Dedifferentiated amniotic fluid mesenchymal stem cell (primary cell): ENCODE results near the gene CAVIN1.
A peak's percentile ranks its signal among the peaks of the same experiment; 100 is the strongest.
"Not testable (repeated sequence)": the region's sequence is repeated elsewhere in the genome, so short reads cannot be mapped to it uniquely, and the experiment has no call there.

Experiments
- DNase-seq: peaks from one replicate; pipeline ENCODE4 v3.0.0-alpha.2; 2016; ENCODE audit errors: extremely low spot score

CAVIN1 gene

GRCh38 chr17:42405076-42405475 lies 18.0 kb downstream of the CAVIN1 start:
- DNase-seq, result no peak

- no peak for DNase-seq
Measured at GRCh38 chr17:42404326-42405055, 18.6 kb downstream of the CAVIN1 start.

- DNase-seq, result no peak
Measured at GRCh38 chr17:42403150-42403549, 19.9 kb downstream of the CAVIN1 start.

GRCh38 chr17:42402117-42402516 lies 20.9 kb downstream of the CAVIN1 start:
- DNase-seq, result no peak

GRCh38 chr17:42400844-42401375 lies 22.1 kb downstream of the CAVIN1 start:
- DNase-seq, result not testable (repeated sequence)

- DNase-seq, result no peak
Measured at GRCh38 chr17:42399948-42400843, 22.9 kb downstream of the CAVIN1 start.

- no peak for DNase-seq
Measured at GRCh38 chr17:42399121-42399520, 23.9 kb downstream of the CAVIN1 start.

GRCh38 chr17:42395601-42396000 lies 27.5 kb downstream of the CAVIN1 start:
- DNase-seq, result not testable (repeated sequence)

GRCh38 chr17:42394838-42395237 lies 28.2 kb downstream of the CAVIN1 start:
- no peak for DNase-seq

GRCh38 chr17:42392692-42393415 lies 30.2 kb downstream of the CAVIN1 start:
- no peak for DNase-seq

GRCh38 chr17:42391439-42391838 lies 31.6 kb downstream of the CAVIN1 start:
- not testable (repeated sequence) for DNase-seq

GRCh38 chr17:42389899-42390298 lies 33.2 kb downstream of the CAVIN1 start:
- DNase-seq, result no peak

GRCh38 chr17:42389135-42389417 lies 34.0 kb downstream of the CAVIN1 start:
- DNase-seq, result no peak

- DNase-seq, result peak; percentile 100
Measured at GRCh38 chr17:42388381-42389134, 34.5 kb downstream of the CAVIN1 start, which contains the start of gene STAT3. TSS of gene STAT3 (minus strand) at chr17:42388442. CDS start at chr17:42348516, 39,926 bp downstream.

GRCh38 chr17:42387661-42388380 lies 35.2 kb downstream of the CAVIN1 start:
- no peak for DNase-seq

- DNase-seq, result peak; percentile 55
Measured at GRCh38 chr17:42386777-42387657, 36.0 kb downstream of the CAVIN1 start.

GRCh38 chr17:42381898-42382297 lies 41.2 kb downstream of the CAVIN1 start:
- DNase-seq, result no peak

- no peak for DNase-seq
Measured at GRCh38 chr17:42380935-42381334, 42.1 kb downstream of the CAVIN1 start.

GRCh38 chr17:42378959-42379594 lies 44.0 kb downstream of the CAVIN1 start:
- no peak for DNase-seq
